HepG2 (cell line): Measurements from ENCODE around the gene PLCG2. TPM values are rescaled to one million over a fixed set of nuclear protein-coding genes. Genes with fewer than 3 reads are reported as not detected.

ENCODE experiments used
- ATAC-seq: fragments of 200-7000 bp; cut with Tn5 transposase; 3 replicates; pipeline ENCODE4 v1.9.1; 2020; ENCODE audit warnings: mild to moderate bottlenecking, moderate library complexity
- BruUV-seq: library from RNA; stranded (reverse); fragments of 400-500 nt; replicated peaks from 2 replicates; lab custom pipeline; 2021; lab: Mats Ljungman, UMichigan
- CTCF ChIA-PET: fragments of 300-600 bp; formaldehyde crosslinking; extraction: SDS; loops from one replicate; lab custom pipeline; 2021; ENCODE audit warnings: low total read pairs, inconsistent platforms, low intra/inter-chr PET ratio; lab: Yijun Ruan, JAX
- POLR2A ChIA-PET: fragments of 350-600 bp; sonication (Branson Sonifier 250); formaldehyde crosslinking; loops from one replicate; lab custom pipeline; 2020; ENCODE audit warnings: antibody characterized with exemption, inconsistent platforms; lab: Yijun Ruan, JAX
- DNase-seq: peaks from one replicate; pipeline ENCODE4 v3.0.0-alpha.2; 2015; ENCODE audit warnings: low spot score
- FAIRE-seq: peaks from 3 replicates; lab custom pipeline; 2011; peaks lifted over from hg19 to GRCh38; lab: Jason Lieb, UNC
- H2AFZ ChIP-seq: one replicate; pipeline ENCODE4 v1.6.1; 2011; ENCODE audit warnings: low read length, inconsistent platforms
- H3K27ac ChIP-seq: fragments of 300-600 bp; 3 replicates; pipeline ENCODE4 v1.8.0; 2011; ENCODE audit warnings: mixed run types, mild to moderate bottlenecking, mixed read lengths, low read length, inconsistent platforms; ENCODE audit not compliant: insufficient read depth; ENCODE audit errors: extremely low read length
- H3K27me3 ChIP-seq, 2 experiments: fragments of 200-600 bp in 1 of 2; 2 replicates in 1 of 2; 3 replicates in 1 of 2; pipeline versions ENCODE4 v1.6.0 to v1.8.0; 2011; ENCODE audit warnings: low read length in 2 of 2, mild to moderate bottlenecking in 2 of 2, moderate library complexity in 2 of 2, inconsistent platforms in 1 of 2; ENCODE audit not compliant: insufficient read depth in 2 of 2, control insufficient read depth in 1 of 2
- H3K36me3 ChIP-seq, 2 experiments: fragments of 200-600 bp in 1 of 2; replicated peaks in 1 of 2; 2 replicates in 1 of 2; 3 replicates in 1 of 2; pipeline versions ENCODE4 v1.5.1 to v1.8.0; 2011; ENCODE audit warnings: low read length in 2 of 2, inconsistent platforms in 1 of 2; ENCODE audit not compliant: insufficient read depth in 2 of 2, control insufficient read depth in 1 of 2
- H3K4me1 ChIP-seq: 2 replicates; pipeline ENCODE4 v1.5.1; 2012; ENCODE audit warnings: low read length, inconsistent platforms; ENCODE audit not compliant: insufficient read depth
- H3K4me2 ChIP-seq: 2 replicates; pipeline ENCODE4 v1.6.0; 2011; ENCODE audit warnings: low read depth, low read length, inconsistent platforms
- H3K4me3 ChIP-seq, 3 experiments: fragments of 200-600 bp in 1 of 3; sonication (generic), shearing (Covaris generic) in 1 of 3; replicated peaks in 1 of 3; 2 replicates each; pipeline ENCODE4 v1.5.1; 2011 to 2016; ENCODE audit warnings: low read length in 3 of 3, inconsistent platforms in 2 of 3, low read depth in 2 of 3, mild to moderate bottlenecking in 2 of 3, control low read depth in 1 of 3, mixed read lengths in 1 of 3; ENCODE audit not compliant: insufficient read depth in 1 of 3
- H3K79me2 ChIP-seq: one replicate; pipeline ENCODE4 v1.6.1; 2011; ENCODE audit warnings: low read length, inconsistent platforms; ENCODE audit not compliant: insufficient read depth
- H3K9ac ChIP-seq: 2 replicates; pipeline ENCODE4 v1.6.0; 2011; ENCODE audit warnings: mild to moderate bottlenecking, low read depth, low read length, inconsistent platforms; ENCODE audit not compliant: insufficient read depth
- H3K9me3 ChIP-seq: 2 replicates; pipeline ENCODE4 v1.5.1; 2012; ENCODE audit warnings: mild to moderate bottlenecking, low read length
- H4K20me1 ChIP-seq: 2 replicates; pipeline ENCODE4 v1.6.0; 2011; ENCODE audit warnings: inconsistent platforms, mild to moderate bottlenecking, low read length, moderate library complexity; ENCODE audit not compliant: insufficient read depth
- BRCA1 ChIP-seq: sonication (generic); formaldehyde crosslinking; IDR thresholded peaks from 2 replicates; pipeline ENCODE4 v1.4.0; 2020; ENCODE audit warnings: missing genetic modification reagents
- ESRRA ChIP-seq: sonication (generic); formaldehyde crosslinking; IDR thresholded peaks from 2 replicates; pipeline ENCODE4 v1.5.1; 2020; ENCODE audit warnings: mild to moderate bottlenecking, low read depth, missing genetic modification reagents
- FOXM1 ChIP-seq: sonication (generic); formaldehyde crosslinking; IDR thresholded peaks from 2 replicates; pipeline ENCODE4 v1.5.0; 2020; ENCODE audit warnings: missing genetic modification reagents
- KDM3A ChIP-seq: IDR thresholded peaks from 2 replicates; pipeline ENCODE4 v1.6.1; 2018; ENCODE audit warnings: low read depth, missing compliant biosample characterization
- PLSCR1 ChIP-seq: sonication (generic); formaldehyde crosslinking; IDR thresholded peaks from 2 replicates; pipeline ENCODE4 v1.5.0; 2020; ENCODE audit warnings: missing genetic modification reagents, mild to moderate bottlenecking, borderline replicate concordance
- ZBTB33 ChIP-seq: sonication (generic); formaldehyde crosslinking; IDR thresholded peaks from 2 replicates; pipeline ENCODE4 v1.4.0; 2020; ENCODE audit warnings: missing genetic modification reagents
- ZNF335 ChIP-seq: sonication (generic); formaldehyde crosslinking; IDR thresholded peaks from 2 replicates; pipeline ENCODE4 v1.4.0; 2020; ENCODE audit warnings: missing genetic modification reagents
- ZNF572 ChIP-seq: sonication (generic); formaldehyde crosslinking; IDR thresholded peaks from 2 replicates; pipeline ENCODE4 v1.5.1; 2020; ENCODE audit warnings: mild to moderate bottlenecking, missing genetic modification reagents
- ZNF639 ChIP-seq: conservative IDR thresholded peaks from 2 replicates; pipeline ENCODE4 v1.6.1; 2018; ENCODE audit warnings: missing genetic modification reagents
- ZNF687 ChIP-seq: sonication (generic); formaldehyde crosslinking; IDR thresholded peaks from 2 replicates; pipeline ENCODE4 v1.5.1; 2020; ENCODE audit warnings: mild to moderate bottlenecking, missing genetic modification reagents, moderate library complexity
- ZNF891 ChIP-seq: sonication (generic); formaldehyde crosslinking; IDR thresholded peaks from 2 replicates; pipeline ENCODE4 v1.5.0; 2020; ENCODE audit warnings: mild to moderate bottlenecking, missing genetic modification reagents
- WGBS: methylation state at CpG from one replicate; pipeline ENCODE4 v1.1.6; 2017; ENCODE audit warnings: low lambda C conversion rate; 5-methylcytosine and 5-hydroxymethylcytosine counted together
- in situ Hi-C: cut with HindIII; loops from 2 replicates; pipeline ENCODE4 v1.10.0; 2017; ENCODE audit warnings: low pct_unique_long_range_greater_than_20kb; ENCODE audit not compliant: extremely low pct_ligation_motif_present
- intact Hi-C: fragments of 100-400 bp; cut with micrococcal nuclease; formaldehyde crosslinking; loops from one replicate; pipeline ENCODE4 v1.10.0; 2022; ENCODE audit not compliant: unreplicated experiment
- polyA plus RNA-seq, 8 experiments: library from polyadenylated mRNA; depleted of rRNA in 3 of 8; stranded (reverse) in 7 of 8; unstranded in 1 of 8; fragments of >200 nt; fragmentation: Illumina TruSeq in 4 of 8; extraction: Trizol in 4 of 8; gene quantifications; 2 replicates each; pipeline versions ENCODE4 v1.2.1 to v1.2.3, GENCODE V29; 2011 to 2016; ENCODE audit warnings: low read depth in 4 of 8, missing spikeins in 1 of 8, mixed read lengths in 1 of 8; ENCODE audit not compliant: insufficient read depth in 1 of 8
- total RNA-seq, 5 experiments: library from RNA; depleted of rRNA; stranded (reverse); fragments of >200 nt; fragmentation: Illumina TruSeq; extraction: Trizol; gene quantifications; 2 replicates each; pipeline ENCODE4 v1.2.3, GENCODE V29; 2016; ENCODE audit warnings: low read depth in 1 of 5

PLCG2 gene
- total and polyA plus RNA-seq, 2 of the 13 experiments (the other 11 are each of a cell fraction or from before 2014, with no cell fraction given): 0.13 to 0.18 TPM

GRCh38 chr16:81779536-81780320 lies 637 bp downstream of the PLCG2 start:
- WGBS: 60% methylated on average over 37 of the region's 58 CpGs
- H3K79me2 ChIP-seq: no peaks in the 10 kb centered on the region
- H3K9ac ChIP-seq: no peak overlapping the region
- FAIRE-seq (no peak), ATAC-seq (no peak), DNase-seq (no peak)
- intact Hi-C loops (no loop called here), in situ Hi-C loops (no loop called here)
- ChIA-PET CTCF (no interaction called here), POLR2A (no interaction called here)
- peaks cover 5 to 74% of the 10 kb centered on the region in 2 experiments; a peak in 4 of 5 replicates for H3K27me3 ChIP-seq
- H3K9me3 ChIP-seq: no peaks in the 10 kb centered on the region
- no peak overlapping the region for H3K27ac ChIP-seq
- H3K4me3 ChIP-seq: peak overlapping the region in 2 of 3 experiments; percentile 8 to 65; a peak in 1 of 6 replicates
- peak overlapping the region; percentile 69 for H3K4me2 ChIP-seq
- BruUV-seq: no TSS peak
- H2AFZ ChIP-seq: no peak overlapping the region
- H3K36me3 ChIP-seq: no peaks in the 10 kb centered on the region
- H4K20me1 ChIP-seq: no peaks in the 10 kb centered on the region; the same call in 1 of the 2 replicates
- H3K4me1 ChIP-seq: no peaks in the 10 kb centered on the region
- TF ChIP-seq BRCA1 (CRISPR knock-in tag) (no peak), ZNF891 (CRISPR knock-in tag) (no peak), PLSCR1 (no peak), ZNF335 (CRISPR knock-in tag) (no peak), ZNF572 (CRISPR knock-in tag) (no peak), ZNF687 (peak; percentile 17; the same call in 1 of the 2 replicates), FOXM1 (CRISPR knock-in tag) (no peak), ZBTB33 (CRISPR knock-in tag) (peak; percentile 78), ZNF639 (CRISPR knock-in tag) (no peak), ESRRA (CRISPR knock-in tag) (no peak), KDM3A (no peak)
